K562 (cell line): ENCODE results near the gene SFXN3. TPM values are rescaled to one million over a fixed set of nuclear protein-coding genes. Genes with fewer than 3 reads are reported as not detected.
A peak's percentile ranks its signal among the peaks of the same experiment; 100 is the strongest.

Experiments
- ELF2 ChIP-seq: fragments of 250-450 bp; sonication (Bioruptor Pico); IDR thresholded peaks from 2 replicates; pipeline ENCODE4 v1.5.0; 2021; ENCODE audit warnings: mild to moderate bottlenecking
- KDM1A ChIP-seq, 2 experiments: fragments of 450-650 bp; IDR thresholded peaks; 2 replicates each; pipeline ENCODE4 v1.6.1; 2016; ENCODE audit warnings: mild to moderate bottlenecking in 2 of 2
- PRPF4 ChIP-seq: fragments of 200-400 bp; formaldehyde crosslinking; IDR thresholded peaks from one replicate; pipeline ENCODE4 v1.6.1; 2017; ENCODE audit warnings: low read length, low read depth, mild to moderate bottlenecking; ENCODE audit not compliant: insufficient read depth, poor library complexity, severe bottlenecking
- RAD21 ChIP-seq, 2 experiments: fragments of 250-450 bp in 1 of 2; fragments of 450-650 bp in 1 of 2; sonication (Bioruptor Pico) in 1 of 2; formaldehyde crosslinking in 1 of 2; IDR thresholded peaks in 1 of 2; conservative IDR thresholded peaks in 1 of 2; 2 replicates each; pipeline versions ENCODE4 v1.4.0 to v1.8.0; 2020 to 2022; ENCODE audit warnings: mild to moderate bottlenecking in 2 of 2, moderate library complexity in 1 of 2
- RBM25 ChIP-seq: fragments of 200-400 bp; formaldehyde crosslinking; IDR thresholded peaks from 2 replicates; pipeline ENCODE4 v1.6.1; 2018; ENCODE audit warnings: low read length, low read depth, moderate library complexity; ENCODE audit not compliant: severe bottlenecking
- SMC3 ChIP-seq: conservative IDR thresholded peaks from 2 replicates; pipeline ENCODE4 v1.6.1; 2011; ENCODE audit warnings: low read depth, low read length, improper control_type of control experiment; ENCODE audit not compliant: insufficient read depth
- SP2 ChIP-seq: IDR thresholded peaks from 2 replicates; pipeline ENCODE4 v1.6.1; 2011; ENCODE audit warnings: mild to moderate bottlenecking, low read depth, low read length, moderate library complexity; ENCODE audit not compliant: poor library complexity, severe bottlenecking; ENCODE audit errors: extremely low read depth
- polyA plus RNA-seq, 8 experiments: library from polyadenylated mRNA; depleted of rRNA in 4 of 8; stranded (reverse) in 5 of 8; unstranded in 3 of 8; fragments of >200 nt; fragmentation: Nextera tagmentation in 2 of 8; fragmentation: Illumina TruSeq in 1 of 8; extraction: Ambion mirVana in 2 of 8; extraction: Trizol in 1 of 8; gene quantifications; 2 replicates each; pipeline versions ENCODE4 v1.2.1 to v1.2.3, GENCODE V29; 2011 to 2014; ENCODE audit warnings: inconsistent platforms in 1 of 8, missing spikeins in 1 of 8
- total RNA-seq, 7 experiments: library from RNA; depleted of rRNA in 6 of 7; stranded (reverse); fragments of >200 nt in 6 of 7; fragmentation: Illumina TruSeq in 2 of 7; extraction: Trizol in 2 of 7; gene quantifications; 2 replicates each; pipeline versions ENCODE4 v1.2.1 to v1.2.3, GENCODE V29; 2011 to 2021; ENCODE audit warnings: low replicate concordance in 1 of 7
- TF ChIP-seq, protein P1 (sequence below): sonication (generic); formaldehyde crosslinking; IDR thresholded peaks from 2 replicates; pipeline ENCODE4 v1.8.1; 2023; ENCODE audit warnings: mild to moderate bottlenecking, missing genetic modification reagents
- TF ChIP-seq, protein P2 (sequence below): sonication (generic); formaldehyde crosslinking; IDR thresholded peaks from 2 replicates; pipeline ENCODE4 v1.8.0; 2022; ENCODE audit warnings: mild to moderate bottlenecking, low read depth, missing genetic modification reagents
- TF ChIP-seq, protein P3 (sequence below): sonication (generic); formaldehyde crosslinking; IDR thresholded peaks from 2 replicates; pipeline ENCODE4 v1.8.0; 2022; ENCODE audit warnings: mild to moderate bottlenecking, missing genetic modification reagents

The SFXN3 gene
- total and polyA plus RNA-seq, 9 of the 15 experiments (the other 6 are each of a cell fraction or from before 2014, with no cell fraction given), result 0.24 to 4.6 (median 0.86) TPM

DNA sequence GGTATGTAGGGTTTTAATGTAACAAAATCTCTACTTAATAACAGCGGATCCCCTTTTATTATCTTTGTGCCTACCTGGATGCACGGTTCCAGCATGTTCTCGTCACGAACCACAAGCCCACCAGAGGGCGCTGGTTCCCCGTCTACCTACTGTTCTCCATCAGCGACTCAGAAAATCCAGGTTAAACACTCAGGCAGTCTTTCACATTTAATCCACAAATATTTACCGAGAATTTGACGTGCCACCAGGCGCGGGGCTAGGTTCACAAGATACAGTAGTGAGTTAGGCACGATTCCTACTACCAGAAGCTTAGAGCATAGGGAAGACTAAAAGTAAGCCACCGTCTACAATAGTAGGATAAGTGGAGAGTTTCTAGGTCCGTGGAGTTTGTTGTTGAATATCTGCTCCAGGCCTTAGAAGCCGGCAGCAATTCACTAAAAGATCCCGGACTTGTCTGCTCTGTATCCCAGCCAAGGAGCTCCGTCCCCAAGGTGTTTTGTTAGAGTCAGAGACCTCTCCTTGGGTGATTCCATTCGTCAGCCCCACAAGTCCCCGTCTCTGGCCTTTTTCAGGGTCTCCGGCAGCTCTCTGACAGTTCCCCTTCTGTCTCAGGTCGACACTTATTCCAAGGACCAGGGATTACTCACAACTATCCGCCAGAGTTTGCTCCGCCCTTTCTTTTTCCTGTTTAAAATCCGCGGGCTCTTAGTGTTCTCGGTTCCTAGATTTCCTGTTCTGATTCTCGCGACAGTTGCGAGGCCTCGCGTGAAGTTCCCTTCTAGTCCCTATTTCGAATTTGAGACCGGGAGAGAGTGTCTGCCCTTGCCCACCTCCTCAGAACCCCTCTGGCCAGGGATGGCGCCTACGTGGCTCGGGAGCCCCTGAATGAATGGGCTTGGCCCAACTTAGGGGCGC, 29.3 kb downstream of the SFXN3 start (continued):
- TF ChIP-seq RBM25 (peak; percentile 77), SP2 (no peak), KDM1A (IDR thresholded peaks at IDR 0.05) (0 out of 4 replicates have a peak, but pooled peaks of 1 of the 2 experiments have one; percentile 13), RAD21 (CRISPR knock-in tag; conservative IDR thresholded peaks at IDR 0.05 in 1 of 2, IDR thresholded peaks at IDR 0.05 in 1 of 2) (peak; percentile 71 to 82), PRPF4 (no peak), ELF2 (CRISPR knock-in tag) (peak; percentile 78), SMC3 (peak; percentile 72)
- TF ChIP-seq, protein P1, sequence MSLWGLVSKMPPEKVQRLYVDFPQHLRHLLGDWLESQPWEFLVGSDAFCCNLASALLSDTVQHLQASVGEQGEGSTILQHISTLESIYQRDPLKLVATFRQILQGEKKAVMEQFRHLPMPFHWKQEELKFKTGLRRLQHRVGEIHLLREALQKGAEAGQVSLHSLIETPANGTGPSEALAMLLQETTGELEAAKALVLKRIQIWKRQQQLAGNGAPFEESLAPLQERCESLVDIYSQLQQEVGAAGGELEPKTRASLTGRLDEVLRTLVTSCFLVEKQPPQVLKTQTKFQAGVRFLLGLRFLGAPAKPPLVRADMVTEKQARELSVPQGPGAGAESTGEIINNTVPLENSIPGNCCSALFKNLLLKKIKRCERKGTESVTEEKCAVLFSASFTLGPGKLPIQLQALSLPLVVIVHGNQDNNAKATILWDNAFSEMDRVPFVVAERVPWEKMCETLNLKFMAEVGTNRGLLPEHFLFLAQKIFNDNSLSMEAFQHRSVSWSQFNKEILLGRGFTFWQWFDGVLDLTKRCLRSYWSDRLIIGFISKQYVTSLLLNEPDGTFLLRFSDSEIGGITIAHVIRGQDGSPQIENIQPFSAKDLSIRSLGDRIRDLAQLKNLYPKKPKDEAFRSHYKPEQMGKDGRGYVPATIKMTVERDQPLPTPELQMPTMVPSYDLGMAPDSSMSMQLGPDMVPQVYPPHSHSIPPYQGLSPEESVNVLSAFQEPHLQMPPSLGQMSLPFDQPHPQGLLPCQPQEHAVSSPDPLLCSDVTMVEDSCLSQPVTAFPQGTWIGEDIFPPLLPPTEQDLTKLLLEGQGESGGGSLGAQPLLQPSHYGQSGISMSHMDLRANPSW (CRISPR knock-in tag), result no peak
- TF ChIP-seq, protein P2, sequence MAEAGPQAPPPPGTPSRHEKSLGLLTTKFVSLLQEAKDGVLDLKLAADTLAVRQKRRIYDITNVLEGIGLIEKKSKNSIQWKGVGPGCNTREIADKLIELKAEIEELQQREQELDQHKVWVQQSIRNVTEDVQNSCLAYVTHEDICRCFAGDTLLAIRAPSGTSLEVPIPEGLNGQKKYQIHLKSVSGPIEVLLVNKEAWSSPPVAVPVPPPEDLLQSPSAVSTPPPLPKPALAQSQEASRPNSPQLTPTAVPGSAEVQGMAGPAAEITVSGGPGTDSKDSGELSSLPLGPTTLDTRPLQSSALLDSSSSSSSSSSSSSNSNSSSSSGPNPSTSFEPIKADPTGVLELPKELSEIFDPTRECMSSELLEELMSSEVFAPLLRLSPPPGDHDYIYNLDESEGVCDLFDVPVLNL (CRISPR knock-in tag), result peak; percentile 91
- TF ChIP-seq, protein P3, sequence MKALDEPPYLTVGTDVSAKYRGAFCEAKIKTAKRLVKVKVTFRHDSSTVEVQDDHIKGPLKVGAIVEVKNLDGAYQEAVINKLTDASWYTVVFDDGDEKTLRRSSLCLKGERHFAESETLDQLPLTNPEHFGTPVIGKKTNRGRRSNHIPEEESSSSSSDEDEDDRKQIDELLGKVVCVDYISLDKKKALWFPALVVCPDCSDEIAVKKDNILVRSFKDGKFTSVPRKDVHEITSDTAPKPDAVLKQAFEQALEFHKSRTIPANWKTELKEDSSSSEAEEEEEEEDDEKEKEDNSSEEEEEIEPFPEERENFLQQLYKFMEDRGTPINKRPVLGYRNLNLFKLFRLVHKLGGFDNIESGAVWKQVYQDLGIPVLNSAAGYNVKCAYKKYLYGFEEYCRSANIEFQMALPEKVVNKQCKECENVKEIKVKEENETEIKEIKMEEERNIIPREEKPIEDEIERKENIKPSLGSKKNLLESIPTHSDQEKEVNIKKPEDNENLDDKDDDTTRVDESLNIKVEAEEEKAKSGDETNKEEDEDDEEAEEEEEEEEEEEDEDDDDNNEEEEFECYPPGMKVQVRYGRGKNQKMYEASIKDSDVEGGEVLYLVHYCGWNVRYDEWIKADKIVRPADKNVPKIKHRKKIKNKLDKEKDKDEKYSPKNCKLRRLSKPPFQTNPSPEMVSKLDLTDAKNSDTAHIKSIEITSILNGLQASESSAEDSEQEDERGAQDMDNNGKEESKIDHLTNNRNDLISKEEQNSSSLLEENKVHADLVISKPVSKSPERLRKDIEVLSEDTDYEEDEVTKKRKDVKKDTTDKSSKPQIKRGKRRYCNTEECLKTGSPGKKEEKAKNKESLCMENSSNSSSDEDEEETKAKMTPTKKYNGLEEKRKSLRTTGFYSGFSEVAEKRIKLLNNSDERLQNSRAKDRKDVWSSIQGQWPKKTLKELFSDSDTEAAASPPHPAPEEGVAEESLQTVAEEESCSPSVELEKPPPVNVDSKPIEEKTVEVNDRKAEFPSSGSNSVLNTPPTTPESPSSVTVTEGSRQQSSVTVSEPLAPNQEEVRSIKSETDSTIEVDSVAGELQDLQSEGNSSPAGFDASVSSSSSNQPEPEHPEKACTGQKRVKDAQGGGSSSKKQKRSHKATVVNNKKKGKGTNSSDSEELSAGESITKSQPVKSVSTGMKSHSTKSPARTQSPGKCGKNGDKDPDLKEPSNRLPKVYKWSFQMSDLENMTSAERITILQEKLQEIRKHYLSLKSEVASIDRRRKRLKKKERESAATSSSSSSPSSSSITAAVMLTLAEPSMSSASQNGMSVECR, result no peak
